ENCODE results near the gene PLXNA2. TPM values are rescaled to one million over a fixed set of nuclear protein-coding genes. Genes with fewer than 3 reads are reported as not detected.

PLXNA2 gene
- total and polyA plus RNA-seq, 2 of the 8 experiments (the other 6 are each of a cell fraction or from before 2014, with no cell fraction given) = 0.33 to 1.5 TPM

GRCh38 chr1:208019257-208019656 lies 224.9 kb downstream of the PLXNA2 start (continued):
- TF ChIP-seq, protein P1, sequence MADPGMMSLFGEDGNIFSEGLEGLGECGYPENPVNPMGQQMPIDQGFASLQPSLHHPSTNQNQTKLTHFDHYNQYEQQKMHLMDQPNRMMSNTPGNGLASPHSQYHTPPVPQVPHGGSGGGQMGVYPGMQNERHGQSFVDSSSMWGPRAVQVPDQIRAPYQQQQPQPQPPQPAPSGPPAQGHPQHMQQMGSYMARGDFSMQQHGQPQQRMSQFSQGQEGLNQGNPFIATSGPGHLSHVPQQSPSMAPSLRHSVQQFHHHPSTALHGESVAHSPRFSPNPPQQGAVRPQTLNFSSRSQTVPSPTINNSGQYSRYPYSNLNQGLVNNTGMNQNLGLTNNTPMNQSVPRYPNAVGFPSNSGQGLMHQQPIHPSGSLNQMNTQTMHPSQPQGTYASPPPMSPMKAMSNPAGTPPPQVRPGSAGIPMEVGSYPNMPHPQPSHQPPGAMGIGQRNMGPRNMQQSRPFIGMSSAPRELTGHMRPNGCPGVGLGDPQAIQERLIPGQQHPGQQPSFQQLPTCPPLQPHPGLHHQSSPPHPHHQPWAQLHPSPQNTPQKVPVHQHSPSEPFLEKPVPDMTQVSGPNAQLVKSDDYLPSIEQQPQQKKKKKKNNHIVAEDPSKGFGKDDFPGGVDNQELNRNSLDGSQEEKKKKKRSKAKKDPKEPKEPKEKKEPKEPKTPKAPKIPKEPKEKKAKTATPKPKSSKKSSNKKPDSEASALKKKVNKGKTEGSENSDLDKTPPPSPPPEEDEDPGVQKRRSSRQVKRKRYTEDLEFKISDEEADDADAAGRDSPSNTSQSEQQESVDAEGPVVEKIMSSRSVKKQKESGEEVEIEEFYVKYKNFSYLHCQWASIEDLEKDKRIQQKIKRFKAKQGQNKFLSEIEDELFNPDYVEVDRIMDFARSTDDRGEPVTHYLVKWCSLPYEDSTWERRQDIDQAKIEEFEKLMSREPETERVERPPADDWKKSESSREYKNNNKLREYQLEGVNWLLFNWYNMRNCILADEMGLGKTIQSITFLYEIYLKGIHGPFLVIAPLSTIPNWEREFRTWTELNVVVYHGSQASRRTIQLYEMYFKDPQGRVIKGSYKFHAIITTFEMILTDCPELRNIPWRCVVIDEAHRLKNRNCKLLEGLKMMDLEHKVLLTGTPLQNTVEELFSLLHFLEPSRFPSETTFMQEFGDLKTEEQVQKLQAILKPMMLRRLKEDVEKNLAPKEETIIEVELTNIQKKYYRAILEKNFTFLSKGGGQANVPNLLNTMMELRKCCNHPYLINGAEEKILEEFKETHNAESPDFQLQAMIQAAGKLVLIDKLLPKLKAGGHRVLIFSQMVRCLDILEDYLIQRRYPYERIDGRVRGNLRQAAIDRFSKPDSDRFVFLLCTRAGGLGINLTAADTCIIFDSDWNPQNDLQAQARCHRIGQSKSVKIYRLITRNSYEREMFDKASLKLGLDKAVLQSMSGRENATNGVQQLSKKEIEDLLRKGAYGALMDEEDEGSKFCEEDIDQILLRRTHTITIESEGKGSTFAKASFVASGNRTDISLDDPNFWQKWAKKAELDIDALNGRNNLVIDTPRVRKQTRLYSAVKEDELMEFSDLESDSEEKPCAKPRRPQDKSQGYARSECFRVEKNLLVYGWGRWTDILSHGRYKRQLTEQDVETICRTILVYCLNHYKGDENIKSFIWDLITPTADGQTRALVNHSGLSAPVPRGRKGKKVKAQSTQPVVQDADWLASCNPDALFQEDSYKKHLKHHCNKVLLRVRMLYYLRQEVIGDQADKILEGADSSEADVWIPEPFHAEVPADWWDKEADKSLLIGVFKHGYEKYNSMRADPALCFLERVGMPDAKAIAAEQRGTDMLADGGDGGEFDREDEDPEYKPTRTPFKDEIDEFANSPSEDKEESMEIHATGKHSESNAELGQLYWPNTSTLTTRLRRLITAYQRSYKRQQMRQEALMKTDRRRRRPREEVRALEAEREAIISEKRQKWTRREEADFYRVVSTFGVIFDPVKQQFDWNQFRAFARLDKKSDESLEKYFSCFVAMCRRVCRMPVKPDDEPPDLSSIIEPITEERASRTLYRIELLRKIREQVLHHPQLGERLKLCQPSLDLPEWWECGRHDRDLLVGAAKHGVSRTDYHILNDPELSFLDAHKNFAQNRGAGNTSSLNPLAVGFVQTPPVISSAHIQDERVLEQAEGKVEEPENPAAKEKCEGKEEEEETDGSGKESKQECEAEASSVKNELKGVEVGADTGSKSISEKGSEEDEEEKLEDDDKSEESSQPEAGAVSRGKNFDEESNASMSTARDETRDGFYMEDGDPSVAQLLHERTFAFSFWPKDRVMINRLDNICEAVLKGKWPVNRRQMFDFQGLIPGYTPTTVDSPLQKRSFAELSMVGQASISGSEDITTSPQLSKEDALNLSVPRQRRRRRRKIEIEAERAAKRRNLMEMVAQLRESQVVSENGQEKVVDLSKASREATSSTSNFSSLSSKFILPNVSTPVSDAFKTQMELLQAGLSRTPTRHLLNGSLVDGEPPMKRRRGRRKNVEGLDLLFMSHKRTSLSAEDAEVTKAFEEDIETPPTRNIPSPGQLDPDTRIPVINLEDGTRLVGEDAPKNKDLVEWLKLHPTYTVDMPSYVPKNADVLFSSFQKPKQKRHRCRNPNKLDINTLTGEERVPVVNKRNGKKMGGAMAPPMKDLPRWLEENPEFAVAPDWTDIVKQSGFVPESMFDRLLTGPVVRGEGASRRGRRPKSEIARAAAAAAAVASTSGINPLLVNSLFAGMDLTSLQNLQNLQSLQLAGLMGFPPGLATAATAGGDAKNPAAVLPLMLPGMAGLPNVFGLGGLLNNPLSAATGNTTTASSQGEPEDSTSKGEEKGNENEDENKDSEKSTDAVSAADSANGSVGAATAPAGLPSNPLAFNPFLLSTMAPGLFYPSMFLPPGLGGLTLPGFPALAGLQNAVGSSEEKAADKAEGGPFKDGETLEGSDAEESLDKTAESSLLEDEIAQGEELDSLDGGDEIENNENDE (IDR thresholded peaks at IDR 0.05; ENCODE audit: insufficient replicate concordance, low read length) = no peak
- TF ChIP-seq CTBP2 (IDR thresholded peaks at IDR 0.05; ENCODE audit: borderline replicate concordance, insufficient read depth, insufficient read length, low read length) = no peak
- TF ChIP-seq CEBPB (IDR thresholded peaks at IDR 0.05; ENCODE audit: low read depth, low read length) = no peak
- TF ChIP-seq RXRA (IDR thresholded peaks at IDR 0.05; ENCODE audit: insufficient read depth, low read depth, low read length) = no peak
- no peak for TF ChIP-seq EGR1 (IDR thresholded peaks at IDR 0.05; ENCODE audit: borderline replicate concordance, low read depth, low read length)
- TF ChIP-seq MAX (IDR thresholded peaks at IDR 0.05) = no peak
- no peak for TF ChIP-seq TAF7 (optimal IDR thresholded peaks at IDR 0.05; ENCODE audit: borderline replicate concordance, low read depth, low read length)
- TF ChIP-seq ASH2L (IDR thresholded peaks at IDR 0.05; ENCODE audit: low read length) = no peak
- TF ChIP-seq, protein P2, sequence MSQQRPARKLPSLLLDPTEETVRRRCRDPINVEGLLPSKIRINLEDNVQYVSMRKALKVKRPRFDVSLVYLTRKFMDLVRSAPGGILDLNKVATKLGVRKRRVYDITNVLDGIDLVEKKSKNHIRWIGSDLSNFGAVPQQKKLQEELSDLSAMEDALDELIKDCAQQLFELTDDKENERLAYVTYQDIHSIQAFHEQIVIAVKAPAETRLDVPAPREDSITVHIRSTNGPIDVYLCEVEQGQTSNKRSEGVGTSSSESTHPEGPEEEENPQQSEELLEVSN (IDR thresholded peaks at IDR 0.05) = no peak
- no peak for TF ChIP-seq USF2 (IDR thresholded peaks at IDR 0.05; ENCODE audit: low read length)
